HTR-8/SVneo (cell line): Measurements from ENCODE around the gene PHF1.

Experiments
- DNase-seq: peaks from one replicate; pipeline ENCODE4 v3.0.0; 2011; ENCODE audit warnings: low spot score, mixed read lengths; ENCODE audit not compliant: insufficient read length
- FAIRE-seq: peaks from 2 replicates; lab custom pipeline; 2011; peaks lifted over from hg19 to GRCh38; lab: Jason Lieb, UNC

The PHF1 gene

DNA sequence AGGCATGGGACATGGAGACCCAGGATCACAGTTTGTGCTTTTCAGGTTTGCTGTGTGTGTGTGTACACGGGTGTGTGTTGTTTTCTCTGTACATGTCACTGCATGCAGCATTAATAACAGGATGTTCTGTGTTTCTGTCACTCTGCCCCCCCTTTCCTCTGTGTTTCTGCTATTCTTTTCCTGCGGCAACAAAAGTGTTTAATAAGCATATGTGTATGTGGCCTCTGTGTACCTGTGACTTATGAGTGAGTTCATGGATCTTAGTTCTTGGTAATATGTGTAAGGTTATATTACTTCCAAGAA, 18.9 kb downstream of the PHF1 start:
- DNase-seq (no peak), FAIRE-seq (no peak)

GRCh38 chr6:33430334-33430733, 19.5 kb downstream of the PHF1 start:
- FAIRE-seq: no peak
- DNase-seq: no peak

GRCh38 chr6:33430991-33431879, 20.4 kb downstream of the PHF1 start:
- DNase-seq: no peak
- FAIRE-seq: no peak

GRCh38 chr6:33431880-33432541, 21.2 kb downstream of the PHF1 start:
- FAIRE-seq: no peak

DNA sequence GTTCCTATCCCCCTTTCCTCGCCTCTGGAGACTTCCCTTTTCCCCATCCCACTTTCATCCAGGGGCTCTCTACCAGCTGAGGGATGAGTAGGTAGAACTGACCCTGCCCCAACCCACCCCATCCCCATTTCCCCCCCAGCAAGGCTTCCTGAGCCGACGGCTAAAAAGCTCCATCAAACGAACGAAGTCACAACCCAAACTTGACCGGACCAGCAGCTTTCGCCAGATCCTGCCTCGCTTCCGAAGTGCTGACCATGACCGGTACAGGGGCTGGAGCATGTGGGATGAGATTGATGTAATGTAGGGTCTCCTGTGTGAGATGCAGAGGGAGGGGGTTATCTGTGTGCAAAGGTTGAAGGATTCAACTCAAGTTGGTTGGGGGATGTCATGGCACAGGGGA, 21.7 kb downstream of the PHF1 start:
- DNase-seq: no peak

More at GRCh38 chr6:33431880-33432541, 21.2 kb downstream of the PHF1 start:
- no peak for DNase-seq

DNA sequence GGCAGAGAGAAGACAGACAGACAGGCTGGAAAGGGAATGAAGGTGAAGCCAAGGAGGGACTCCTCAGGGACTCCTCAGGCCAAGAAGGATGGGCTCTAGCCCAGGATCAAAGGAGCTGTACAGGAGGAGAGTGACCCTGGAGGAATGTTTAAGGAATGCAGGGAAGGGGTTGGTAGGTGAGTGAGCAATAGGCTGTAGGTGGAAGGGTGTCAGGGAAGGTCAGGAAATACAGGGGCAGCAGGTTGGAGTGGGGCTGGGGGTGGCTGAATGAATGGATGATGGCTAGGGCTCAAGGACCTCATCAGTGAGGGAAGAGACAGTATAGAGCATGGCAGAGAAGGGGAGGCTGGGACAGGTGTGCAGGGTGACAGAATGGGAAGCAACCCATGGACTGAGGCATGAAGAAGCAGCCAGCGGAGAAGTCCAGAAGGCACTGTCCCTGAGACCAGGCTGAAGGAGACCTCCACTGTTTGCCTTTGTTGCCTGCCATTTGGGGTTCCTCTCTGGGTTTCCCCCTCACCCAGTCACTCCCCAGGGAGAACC, 22.3 kb downstream of the PHF1 start:
- FAIRE-seq (no peak), DNase-seq (no peak)

More for the DNA sequence above, 21.7 kb downstream of the PHF1 start:
- no peak for FAIRE-seq

GRCh38 chr6:33433544-33434191, 22.9 kb downstream of the PHF1 start:
- no peak for DNase-seq

GRCh38 chr6:33434961-33435360, 24.1 kb downstream of the PHF1 start:
- FAIRE-seq: no peak
- no peak for DNase-seq

More at GRCh38 chr6:33433544-33434191, 22.9 kb downstream of the PHF1 start:
- no peak for FAIRE-seq

DNA sequence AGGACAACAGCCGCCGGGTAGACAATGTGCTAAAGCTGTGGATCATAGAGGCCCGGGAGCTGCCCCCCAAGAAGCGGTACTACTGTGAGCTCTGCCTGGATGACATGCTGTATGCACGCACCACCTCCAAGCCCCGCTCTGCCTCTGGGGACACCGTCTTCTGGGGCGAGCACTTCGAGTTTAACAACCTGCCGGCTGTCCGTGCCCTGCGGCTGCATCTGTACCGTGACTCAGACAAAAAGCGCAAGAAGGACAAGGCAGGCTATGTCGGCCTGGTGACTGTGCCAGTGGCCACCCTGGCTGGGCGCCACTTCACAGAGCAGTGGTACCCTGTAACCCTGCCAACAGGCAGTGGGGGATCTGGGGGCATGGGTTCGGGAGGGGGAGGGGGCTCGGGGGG, 26.9 kb downstream of the PHF1 start:
- FAIRE-seq: no peak
- no peak for DNase-seq

DNA sequence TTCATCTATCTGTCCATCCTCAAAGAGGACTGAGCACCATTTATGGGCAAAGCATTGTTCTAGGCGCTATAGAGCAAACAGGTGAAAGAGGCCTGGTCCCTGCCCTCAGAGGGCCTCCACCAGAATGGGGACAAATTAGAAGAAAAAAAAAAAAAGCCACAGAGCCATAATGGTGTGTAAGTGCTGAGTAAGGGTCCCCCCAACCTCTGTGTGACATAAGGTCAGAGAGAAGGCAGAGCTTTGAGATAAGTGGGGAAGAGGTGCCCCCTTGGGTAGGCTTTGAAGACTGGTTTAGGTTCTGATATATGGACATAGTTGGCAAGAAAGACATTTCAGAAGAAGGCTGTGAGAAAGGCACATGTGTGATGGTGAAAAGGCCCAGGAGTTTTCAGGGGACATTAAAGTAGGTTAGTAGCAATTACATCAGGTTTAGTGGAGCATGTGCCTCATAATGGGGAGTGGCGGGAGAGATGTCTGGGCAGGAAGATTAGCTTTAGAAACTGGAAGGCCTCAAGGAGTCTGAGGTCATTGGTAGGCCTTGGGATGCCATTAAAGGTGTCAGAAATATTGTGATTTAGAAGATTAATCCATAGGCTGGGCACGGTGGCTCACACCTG, 28.3 kb downstream of the PHF1 start:
- FAIRE-seq: no peak

GRCh38 chr6:33439956-33440648, 29.3 kb downstream of the PHF1 start:
- DNase-seq (no peak), FAIRE-seq (no peak)

More for the DNA sequence above, 28.3 kb downstream of the PHF1 start:
- no peak for DNase-seq

DNA sequence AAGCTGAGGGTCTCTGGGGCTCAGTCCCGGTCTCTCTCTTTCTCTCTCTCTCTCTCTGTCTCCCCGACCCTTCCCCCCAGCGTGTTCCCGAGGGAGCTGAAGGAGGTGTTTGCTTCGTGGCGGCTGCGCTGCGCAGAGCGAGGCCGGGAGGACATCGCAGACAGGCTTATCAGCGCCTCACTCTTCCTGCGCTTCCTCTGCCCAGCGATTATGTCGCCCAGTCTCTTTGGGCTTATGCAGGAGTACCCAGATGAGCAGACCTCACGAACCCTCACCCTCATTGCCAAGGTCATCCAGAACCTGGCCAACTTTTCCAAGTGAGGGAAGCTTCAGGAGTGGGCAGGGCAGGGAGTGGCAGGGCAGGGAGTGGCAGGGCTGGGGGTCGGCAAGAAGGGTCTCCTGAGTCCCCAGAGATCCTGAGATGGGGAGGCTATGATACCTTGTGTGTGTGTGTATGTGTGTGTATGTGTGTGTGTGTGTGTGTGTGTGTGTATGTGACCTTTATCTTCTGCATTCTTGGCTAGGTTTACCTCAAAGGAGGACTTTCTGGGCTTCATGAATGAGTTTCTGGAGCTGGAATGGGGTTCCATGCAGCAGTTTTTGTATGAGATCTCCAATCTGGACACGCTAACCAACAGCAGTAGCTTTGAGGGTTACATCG, 30.0 kb downstream of the PHF1 start:
- FAIRE-seq: no peak
- DNase-seq: no peak

DNA sequence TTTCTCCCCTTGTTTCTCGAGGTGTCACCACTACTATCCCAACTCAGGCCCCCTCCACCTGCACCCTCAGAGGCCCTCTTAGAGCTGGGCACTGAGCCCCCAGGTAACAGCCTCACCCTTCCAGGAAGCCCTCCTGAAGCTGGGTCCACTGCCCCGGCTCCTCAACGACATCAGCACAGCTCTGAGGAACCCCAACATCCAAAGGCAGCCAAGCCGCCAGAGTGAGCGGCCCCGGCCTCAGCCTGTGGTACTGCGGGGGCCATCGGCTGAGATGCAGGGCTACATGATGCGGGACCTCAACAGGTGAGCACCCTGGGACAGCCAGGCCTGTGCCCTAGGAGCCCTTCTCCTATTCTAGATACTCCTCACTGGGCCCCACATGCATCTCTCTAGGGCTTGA, 30.6 kb downstream of the PHF1 start:
- FAIRE-seq: no peak

GRCh38 chr6:33442283-33442682, 31.5 kb downstream of the PHF1 start:
- DNase-seq (no peak), FAIRE-seq (peak; percentile 16)

More for the DNA sequence above, 30.6 kb downstream of the PHF1 start:
- no peak for DNase-seq

GRCh38 chr6:33443025-33443424, 32.2 kb downstream of the PHF1 start:
- FAIRE-seq: no peak

DNA sequence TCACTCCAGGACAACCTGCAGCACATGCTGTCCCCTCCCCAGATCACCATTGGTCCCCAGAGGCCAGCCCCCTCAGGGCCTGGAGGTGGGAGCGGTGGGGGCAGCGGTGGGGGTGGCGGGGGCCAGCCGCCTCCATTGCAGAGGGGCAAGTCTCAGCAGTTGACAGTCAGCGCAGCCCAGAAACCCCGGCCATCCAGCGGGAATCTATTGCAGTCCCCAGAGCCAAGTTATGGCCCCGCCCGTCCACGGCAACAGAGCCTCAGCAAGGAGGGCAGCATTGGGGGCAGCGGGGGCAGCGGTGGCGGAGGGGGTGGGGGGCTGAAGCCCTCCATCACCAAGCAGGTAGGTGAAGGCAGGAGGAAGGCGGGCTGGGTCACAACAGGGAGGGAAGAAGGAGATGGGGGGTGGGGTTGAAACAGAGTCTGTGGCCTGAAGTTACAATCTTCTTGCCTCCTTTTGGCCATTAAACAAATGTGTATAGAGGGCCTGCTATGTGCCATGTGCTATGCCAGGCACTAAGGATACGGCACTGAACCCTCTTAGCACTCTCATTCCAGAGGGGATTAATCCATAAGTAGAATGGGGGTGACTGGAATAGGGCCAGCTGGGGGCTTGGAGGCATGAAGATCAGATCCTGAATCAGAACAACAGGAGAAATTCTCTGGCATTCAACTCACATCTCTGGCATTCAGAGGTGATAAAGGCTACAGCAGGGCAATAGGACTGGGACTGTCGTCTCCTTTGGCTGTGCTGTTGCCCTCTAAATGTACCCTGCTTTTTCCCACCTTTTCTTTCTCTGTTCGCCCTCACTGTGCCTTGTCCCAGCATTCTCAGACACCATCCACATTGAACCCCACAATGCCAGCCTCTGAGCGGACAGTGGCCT, 33.0 kb downstream of the PHF1 start:
- DNase-seq (no peak), FAIRE-seq (no peak)

More at GRCh38 chr6:33443025-33443424, 32.2 kb downstream of the PHF1 start:
- DNase-seq: no peak

DNA sequence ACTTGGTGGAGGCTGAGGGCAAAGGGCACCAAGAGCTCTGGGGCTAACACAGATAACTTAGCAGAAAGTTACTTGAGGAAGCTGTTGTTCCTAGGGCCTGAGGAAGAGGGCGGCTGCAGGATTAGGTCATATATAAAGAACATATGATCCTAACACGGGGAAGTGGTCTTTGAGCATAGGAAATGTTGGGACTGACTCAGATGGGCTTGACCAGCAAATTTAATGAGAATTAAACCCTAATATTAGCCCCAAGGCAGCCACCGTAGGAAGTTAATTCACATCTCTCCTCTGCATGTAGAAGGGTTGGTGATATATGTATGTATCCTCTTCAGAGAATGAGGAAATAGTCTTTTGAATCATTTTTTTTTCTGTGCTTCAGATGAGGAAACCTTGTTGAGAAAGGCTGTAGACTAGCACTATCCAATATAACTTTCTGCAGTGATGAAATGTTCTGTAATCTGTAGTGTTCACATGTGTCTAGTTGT, 34.3 kb downstream of the PHF1 start:
- DNase-seq: no peak
- FAIRE-seq: no peak

- DNase-seq (no peak), FAIRE-seq (no peak)
Measured at GRCh38 chr6:33446356-33446755, 35.5 kb downstream of the PHF1 start.
